HEK293 (cell line): ENCODE measurements around the gene SRCIN1.

Experiments
- BCL11A ChIP-seq: fragments of 450-650 bp; formaldehyde crosslinking; IDR thresholded peaks from 2 replicates; pipeline ENCODE4 v1.5.1; 2016; ENCODE audit warnings: low read depth, missing biosample characterization, missing genetic modification characterization
- EGR2 ChIP-seq: fragments of 450-650 bp; formaldehyde crosslinking; IDR thresholded peaks from 2 replicates; pipeline ENCODE4 v1.5.1; 2016; ENCODE audit warnings: low read depth, missing biosample characterization, missing genetic modification characterization
- HIC1 ChIP-seq: fragments of 450-650 bp; formaldehyde crosslinking; IDR thresholded peaks from 2 replicates; pipeline ENCODE4 v1.5.1; 2016; ENCODE audit warnings: missing biosample characterization, missing genetic modification characterization
- KLF1 ChIP-seq: fragments of 450-650 bp; formaldehyde crosslinking; IDR thresholded peaks from 2 replicates; pipeline ENCODE4 v1.5.1; 2016; ENCODE audit warnings: missing biosample characterization, missing genetic modification characterization
- KLF17 ChIP-seq: fragments of 450-650 bp; formaldehyde crosslinking; IDR thresholded peaks from 2 replicates; pipeline ENCODE4 v1.5.1; 2016; ENCODE audit warnings: missing biosample characterization, missing genetic modification characterization
- REPIN1 ChIP-seq: fragments of 450-650 bp; formaldehyde crosslinking; IDR thresholded peaks from 2 replicates; pipeline ENCODE4 v1.5.1; 2017; ENCODE audit warnings: missing biosample characterization, missing genetic modification characterization, low read depth
- SP2 ChIP-seq: fragments of 450-650 bp; formaldehyde crosslinking; IDR thresholded peaks from 2 replicates; pipeline ENCODE4 v1.5.1; 2016; ENCODE audit warnings: missing biosample characterization, missing genetic modification characterization
- TRIM28 ChIP-seq: IDR thresholded peaks from 2 replicates; pipeline ENCODE4 v1.6.1; 2011; ENCODE audit warnings: low read length, control low read depth, borderline replicate concordance
- YY2 ChIP-seq: fragments of 450-650 bp; formaldehyde crosslinking; IDR thresholded peaks from 2 replicates; pipeline ENCODE4 v1.5.1; 2016; ENCODE audit warnings: missing biosample characterization, missing genetic modification characterization
- ZBTB17 ChIP-seq: fragments of 450-650 bp; formaldehyde crosslinking; IDR thresholded peaks from 2 replicates; pipeline ENCODE4 v1.5.1; 2016; ENCODE audit warnings: missing biosample characterization, missing genetic modification characterization
- ZFHX2 ChIP-seq: fragments of 450-650 bp; formaldehyde crosslinking; conservative IDR thresholded peaks from 2 replicates; pipeline ENCODE4 v1.5.1; 2016; ENCODE audit warnings: missing biosample characterization, missing genetic modification characterization
- ZIC2 ChIP-seq: fragments of 450-650 bp; formaldehyde crosslinking; IDR thresholded peaks from 2 replicates; pipeline ENCODE4 v1.5.1; 2016; ENCODE audit warnings: missing biosample characterization, missing genetic modification characterization
- ZNF112 ChIP-seq: fragments of 450-650 bp; formaldehyde crosslinking; IDR thresholded peaks from 2 replicates; pipeline ENCODE4 v1.5.0; 2017; ENCODE audit warnings: missing biosample characterization, missing genetic modification characterization
- ZNF121 ChIP-seq: fragments of 450-650 bp; formaldehyde crosslinking; IDR thresholded peaks from 2 replicates; pipeline ENCODE4 v1.5.1; 2016; ENCODE audit warnings: missing biosample characterization, missing genetic modification characterization
- ZNF239 ChIP-seq: fragments of 450-650 bp; formaldehyde crosslinking; IDR thresholded peaks from 2 replicates; pipeline ENCODE4 v1.5.1; 2016; ENCODE audit warnings: missing biosample characterization, missing genetic modification characterization
- ZNF248 ChIP-seq: fragments of 450-650 bp; formaldehyde crosslinking; IDR thresholded peaks from 2 replicates; pipeline ENCODE4 v1.5.1; 2017; ENCODE audit warnings: missing biosample characterization, missing genetic modification characterization
- ZNF324 ChIP-seq: fragments of 450-650 bp; formaldehyde crosslinking; IDR thresholded peaks from 2 replicates; pipeline ENCODE4 v1.5.1; 2016; ENCODE audit warnings: missing biosample characterization, missing genetic modification characterization
- ZNF341 ChIP-seq: fragments of 450-650 bp; formaldehyde crosslinking; IDR thresholded peaks from 2 replicates; pipeline ENCODE4; 2016; ENCODE audit warnings: low read depth, missing biosample characterization, missing genetic modification characterization
- ZNF350 ChIP-seq: fragments of 450-650 bp; formaldehyde crosslinking; IDR thresholded peaks from 2 replicates; pipeline ENCODE4 v1.5.0; 2017; ENCODE audit warnings: missing biosample characterization, mild to moderate bottlenecking, missing genetic modification characterization
- ZNF449 ChIP-seq: fragments of 450-650 bp; formaldehyde crosslinking; IDR thresholded peaks from 2 replicates; pipeline ENCODE4 v1.5.1; 2017; ENCODE audit warnings: missing biosample characterization, mild to moderate bottlenecking, missing genetic modification characterization, moderate library complexity
- ZNF514 ChIP-seq: fragments of 450-650 bp; formaldehyde crosslinking; IDR thresholded peaks from 2 replicates; pipeline ENCODE4 v1.5.1; 2016; ENCODE audit warnings: missing biosample characterization, missing genetic modification characterization
- ZNF558 ChIP-seq: fragments of 450-650 bp; formaldehyde crosslinking; IDR thresholded peaks from 2 replicates; pipeline ENCODE4 v1.5.1; 2016; ENCODE audit warnings: missing biosample characterization, missing genetic modification characterization
- ZNF561 ChIP-seq: fragments of 450-650 bp; IDR thresholded peaks from 2 replicates; pipeline ENCODE4 v1.5.1; 2018; ENCODE audit warnings: missing biosample characterization, missing genetic modification characterization, borderline replicate concordance
- ZNF600 ChIP-seq: fragments of 450-650 bp; formaldehyde crosslinking; IDR thresholded peaks from 2 replicates; pipeline ENCODE4 v1.5.1; 2016; ENCODE audit warnings: missing biosample characterization, missing genetic modification characterization
- ZNF621 ChIP-seq: fragments of 450-650 bp; formaldehyde crosslinking; IDR thresholded peaks from 2 replicates; pipeline ENCODE4 v1.5.1; 2017; ENCODE audit warnings: missing biosample characterization, missing genetic modification characterization
- ZNF843 ChIP-seq: fragments of 450-650 bp; formaldehyde crosslinking; IDR thresholded peaks from 2 replicates; pipeline ENCODE4 v1.5.1; 2016; ENCODE audit warnings: missing biosample characterization, missing genetic modification characterization
- ZSCAN18 ChIP-seq: fragments of 450-650 bp; formaldehyde crosslinking; IDR thresholded peaks from 2 replicates; pipeline ENCODE4 v1.5.1; 2016; ENCODE audit warnings: missing biosample characterization, missing genetic modification characterization
- ZSCAN4 ChIP-seq: fragments of 450-650 bp; formaldehyde crosslinking; IDR thresholded peaks from 2 replicates; pipeline ENCODE4 v1.5.1; 2017; ENCODE audit warnings: missing biosample characterization, missing genetic modification characterization
- TF ChIP-seq, protein P1 (sequence below): fragments of 450-650 bp; formaldehyde crosslinking; IDR thresholded peaks from 2 replicates; pipeline ENCODE4 v1.5.1; 2016; ENCODE audit warnings: missing biosample characterization, missing genetic modification characterization
- TF ChIP-seq, protein P2 (sequence below): fragments of 450-650 bp; formaldehyde crosslinking; optimal IDR thresholded peaks from 2 replicates; pipeline ENCODE3; 2016; ENCODE audit warnings: missing biosample characterization, mild to moderate bottlenecking, missing genetic modification characterization

SRCIN1 gene

DNA sequence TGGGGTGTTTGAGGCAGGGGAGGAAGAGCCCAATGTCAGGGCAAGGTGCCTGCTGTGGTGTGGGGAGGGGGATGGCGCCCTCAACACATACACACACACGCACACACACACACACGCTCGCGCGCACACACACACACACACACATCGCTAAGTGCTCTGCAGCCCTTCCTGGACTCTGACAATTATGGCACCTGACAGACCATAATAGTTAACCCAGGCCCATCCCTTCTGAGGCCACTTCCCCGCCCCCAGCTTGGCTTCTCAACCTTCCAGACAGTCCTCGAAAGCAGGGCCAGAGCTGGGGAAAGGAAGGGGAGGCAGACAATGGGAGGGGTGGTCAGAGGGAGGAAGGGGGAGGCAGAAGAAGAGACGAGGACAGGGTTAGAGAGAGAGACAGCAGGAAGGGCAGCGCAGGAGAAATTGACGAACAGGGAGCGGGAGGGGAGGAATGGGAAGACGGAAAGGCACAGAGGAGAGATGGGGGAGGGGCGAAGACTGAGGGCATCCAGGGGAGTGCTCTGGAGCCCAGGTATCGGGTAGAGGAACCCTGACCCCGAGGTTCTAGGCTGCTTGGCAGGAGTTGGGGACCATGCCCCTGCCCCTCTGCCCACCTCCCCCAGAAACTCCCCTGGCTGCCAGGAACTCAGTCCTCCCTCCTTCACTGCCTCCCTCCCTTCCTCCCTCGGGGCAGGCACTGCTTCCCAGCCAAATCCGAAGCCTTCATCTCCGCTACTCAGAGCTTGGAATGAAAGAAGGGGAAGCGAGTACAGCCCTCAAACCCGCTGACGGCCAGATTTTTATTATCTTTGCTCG lies 4.0 kb downstream of the SRCIN1 start (continued):
- no peak for TF ChIP-seq ZSCAN18
- no peak for TF ChIP-seq ZNF248 (tag by site-specific recombination)
- no peak for TF ChIP-seq ZNF350 (tag by site-specific recombination)
- 0 out of 2 replicates have a peak, but pooled peaks have one; percentile 37 for TF ChIP-seq ZNF561
- TF ChIP-seq, protein P1, sequence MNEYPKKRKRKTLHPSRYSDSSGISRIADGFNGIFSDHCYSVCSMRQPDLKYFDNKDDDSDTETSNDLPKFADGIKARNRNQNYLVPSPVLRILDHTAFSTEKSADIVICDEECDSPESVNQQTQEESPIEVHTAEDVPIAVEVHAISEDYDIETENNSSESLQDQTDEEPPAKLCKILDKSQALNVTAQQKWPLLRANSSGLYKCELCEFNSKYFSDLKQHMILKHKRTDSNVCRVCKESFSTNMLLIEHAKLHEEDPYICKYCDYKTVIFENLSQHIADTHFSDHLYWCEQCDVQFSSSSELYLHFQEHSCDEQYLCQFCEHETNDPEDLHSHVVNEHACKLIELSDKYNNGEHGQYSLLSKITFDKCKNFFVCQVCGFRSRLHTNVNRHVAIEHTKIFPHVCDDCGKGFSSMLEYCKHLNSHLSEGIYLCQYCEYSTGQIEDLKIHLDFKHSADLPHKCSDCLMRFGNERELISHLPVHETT (tag by site-specific recombination): 0 out of 2 replicates have a peak, but pooled peaks have one; percentile 56
- peak; percentile 69; the same call in 1 of the 2 replicates for TF ChIP-seq BCL11A (tag by site-specific recombination)
- TF ChIP-seq TRIM28: peak; percentile 84
- TF ChIP-seq ZIC2 (tag by site-specific recombination): peak; percentile 6; the same call in 1 of the 2 replicates
- peak; percentile 90 for TF ChIP-seq KLF17
- peak; percentile 94 for TF ChIP-seq ZNF600 (tag by site-specific recombination)
- peak; percentile 62; the same call in 1 of the 2 replicates for TF ChIP-seq HIC1
- TF ChIP-seq ZBTB17: peak; percentile 97
- peak; percentile 72 for TF ChIP-seq SP2 (tag by site-specific recombination)
- TF ChIP-seq ZNF239: no peak
- TF ChIP-seq ZNF324 (tag by site-specific recombination): 0 out of 2 replicates have a peak, but pooled peaks have one; percentile 44
- TF ChIP-seq ZNF341 (tag by site-specific recombination): peak; percentile 93
- 0 out of 2 replicates have a peak, but pooled peaks have one; percentile 13 for TF ChIP-seq ZNF843 (tag by site-specific recombination)
- TF ChIP-seq KLF1: peak; percentile 49; the same call in 1 of the 2 replicates
- TF ChIP-seq ZNF112: no peak
- TF ChIP-seq ZNF558 (tag by site-specific recombination): no peak
- peak; percentile 42; the same call in 1 of the 2 replicates for TF ChIP-seq ZNF121
- TF ChIP-seq ZNF621: 0 out of 2 replicates have a peak, but pooled peaks have one; percentile 57
- TF ChIP-seq, protein P2, sequence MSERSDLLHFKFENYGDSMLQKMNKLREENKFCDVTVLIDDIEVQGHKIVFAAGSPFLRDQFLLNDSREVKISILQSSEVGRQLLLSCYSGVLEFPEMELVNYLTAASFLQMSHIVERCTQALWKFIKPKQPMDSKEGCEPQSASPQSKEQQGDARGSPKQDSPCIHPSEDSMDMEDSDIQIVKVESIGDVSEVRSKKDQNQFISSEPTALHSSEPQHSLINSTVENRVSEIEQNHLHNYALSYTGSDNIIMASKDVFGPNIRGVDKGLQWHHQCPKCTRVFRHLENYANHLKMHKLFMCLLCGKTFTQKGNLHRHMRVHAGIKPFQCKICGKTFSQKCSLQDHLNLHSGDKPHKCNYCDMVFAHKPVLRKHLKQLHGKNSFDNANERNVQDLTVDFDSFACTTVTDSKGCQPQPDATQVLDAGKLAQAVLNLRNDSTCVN (tag by site-specific recombination): peak; percentile 20
- TF ChIP-seq EGR2: peak; percentile 74
- no peak for TF ChIP-seq ZNF514 (tag by site-specific recombination)
- TF ChIP-seq ZNF449 (tag by site-specific recombination): no peak
- TF ChIP-seq ZSCAN4 (tag by site-specific recombination): peak; percentile 87
- peak; percentile 78; the same call in 1 of the 2 replicates for TF ChIP-seq YY2 (tag by site-specific recombination)
- TF ChIP-seq ZFHX2 (tag by site-specific recombination): peak; percentile 77
- 0 out of 2 replicates have a peak, but pooled peaks have one; percentile 38 for TF ChIP-seq REPIN1 (tag by site-specific recombination)
